ENCODE measurements around the gene SYTL3. TPM values are rescaled to one million over a fixed set of nuclear protein-coding genes. Genes with fewer than 3 reads are reported as not detected.

The SYTL3 gene
- polyA plus RNA-seq, 3 donors: 3.2 to 5.3 (median 4.5) TPM

- DNase-seq (ENCODE audit: extremely low read depth in 1 of 11, low read depth in 9 of 11, low spot score in 4 of 11): no peak
These were observed 113.1 kb downstream of the SYTL3 start for GRCh38 chr6:158762787-158763433.

GRCh38 chr6:158763434-158764182 is 113.8 kb downstream of the SYTL3 start:
- DNase-seq (ENCODE audit: extremely low read depth in 1 of 11, low read depth in 9 of 11, low spot score in 4 of 11): no peak

DNA sequence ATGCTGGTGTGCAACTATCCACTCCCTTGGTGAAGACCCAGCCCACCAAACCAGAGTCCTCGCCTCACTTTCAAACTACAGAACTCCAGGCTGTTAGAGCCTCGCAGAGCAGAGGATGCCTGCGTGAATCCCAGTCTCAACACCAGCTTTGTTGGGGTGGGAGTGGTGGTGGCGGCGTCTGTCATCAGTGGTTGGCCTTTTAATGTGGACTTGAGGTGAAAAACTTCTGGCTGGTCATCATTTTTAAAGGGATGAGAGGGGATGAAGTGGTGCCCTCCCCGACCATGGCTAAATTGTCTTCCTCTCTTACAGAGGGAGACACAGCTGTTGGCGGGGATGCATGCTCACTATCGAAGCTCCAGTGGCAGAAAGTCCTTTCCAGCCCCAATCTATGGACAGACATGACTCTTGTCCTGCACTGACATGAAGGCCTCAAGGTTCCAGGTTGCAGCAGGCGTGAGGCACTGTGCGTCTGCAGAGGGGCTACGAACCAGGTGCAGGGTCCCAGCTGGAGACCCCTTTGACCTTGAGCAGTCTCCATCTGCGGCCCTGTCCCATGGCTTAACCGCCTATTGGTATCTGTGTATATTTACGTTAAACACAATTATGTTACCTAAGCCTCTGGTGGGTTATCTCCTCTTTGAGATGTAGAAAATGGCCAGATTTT is 114.5 kb downstream of the SYTL3 start:
- DNase-seq (ENCODE audit: extremely low read depth in 1 of 11, low read depth in 9 of 11, low spot score in 4 of 11): no peak

GRCh38 chr6:158764926-158765325 is 115.1 kb downstream of the SYTL3 start:
- DNase-seq (ENCODE audit: extremely low read depth in 1 of 11, low read depth in 9 of 11, low spot score in 4 of 11): no peak

DNA sequence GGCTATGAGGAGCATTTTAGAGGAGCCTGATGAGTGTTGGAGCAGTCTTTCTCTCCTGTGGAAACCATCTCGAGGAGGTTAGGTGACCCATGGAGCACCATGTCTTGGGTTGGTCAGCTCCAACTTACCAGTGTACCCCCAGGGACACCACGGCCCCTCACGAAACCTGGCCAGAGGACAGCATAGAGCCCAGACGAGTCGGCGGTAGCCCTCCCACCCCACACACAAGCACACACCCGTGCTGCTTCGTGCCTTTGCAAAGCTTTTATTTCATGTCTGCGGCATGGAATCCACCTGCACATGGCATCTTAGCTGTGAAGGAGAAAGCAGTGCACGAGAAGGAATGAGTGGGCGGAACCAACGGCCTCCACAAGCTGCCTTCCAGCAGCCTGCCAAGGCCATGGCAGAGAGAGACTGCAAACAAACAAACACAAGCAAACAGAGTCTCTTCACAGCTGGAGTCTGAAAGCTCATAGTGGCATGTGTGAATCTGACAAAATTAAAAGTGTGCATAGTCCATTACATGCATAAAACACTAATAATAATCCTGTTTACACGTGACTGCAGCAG is 115.7 kb downstream of the SYTL3 start:
- no peak for DNase-seq (ENCODE audit: extremely low read depth in 1 of 11, low read depth in 9 of 11, low spot score in 4 of 11)

DNA sequence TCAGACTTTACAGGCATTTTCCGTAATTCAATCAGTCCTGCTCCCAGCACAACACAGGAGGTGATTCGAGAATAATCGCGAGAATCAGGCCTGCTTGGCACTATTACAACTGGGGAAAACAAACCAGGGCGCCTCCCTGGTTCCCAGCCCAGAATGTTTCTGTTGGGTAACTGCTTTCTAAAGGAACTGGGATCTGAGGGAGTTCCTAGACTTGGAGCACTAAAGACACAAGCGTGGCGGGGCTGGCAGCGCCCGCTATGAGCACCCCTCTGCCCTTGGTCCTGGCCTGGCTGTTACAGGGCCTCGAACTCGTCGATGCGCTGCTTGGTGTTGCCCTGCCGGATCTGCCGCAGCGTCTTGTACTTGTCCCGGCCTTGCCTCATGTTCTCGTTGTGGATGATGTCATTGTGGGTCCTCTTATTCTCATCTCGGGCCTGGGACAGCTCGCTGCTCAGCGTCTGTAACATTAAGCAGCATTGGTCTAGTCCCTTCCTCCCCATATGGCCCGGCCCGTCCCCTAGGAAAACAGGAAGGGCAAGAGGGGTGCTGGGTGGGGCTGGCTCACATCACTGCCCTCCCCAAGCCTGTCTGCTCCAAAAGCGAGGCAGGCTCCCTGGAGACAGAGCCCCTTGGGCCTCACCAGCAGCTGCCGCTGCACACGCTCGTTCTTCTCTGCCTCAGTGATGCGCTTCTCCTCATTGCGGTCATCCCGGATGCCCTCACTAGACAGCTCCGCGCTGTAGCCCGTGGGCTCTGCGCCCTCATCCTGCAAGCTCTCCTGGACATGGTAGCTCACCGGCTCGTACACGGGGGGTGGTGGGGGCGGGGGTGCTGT is 117.0 kb downstream of the SYTL3 start:
- DNase-seq (ENCODE audit: extremely low read depth in 1 of 11, low read depth in 9 of 11, low spot score in 4 of 11): no peak

GRCh38 chr6:158767709-158768108 is 117.9 kb downstream of the SYTL3 start:
- DNase-seq (ENCODE audit: extremely low read depth in 1 of 11, low read depth in 9 of 11, low spot score in 4 of 11): no peak

DNA sequence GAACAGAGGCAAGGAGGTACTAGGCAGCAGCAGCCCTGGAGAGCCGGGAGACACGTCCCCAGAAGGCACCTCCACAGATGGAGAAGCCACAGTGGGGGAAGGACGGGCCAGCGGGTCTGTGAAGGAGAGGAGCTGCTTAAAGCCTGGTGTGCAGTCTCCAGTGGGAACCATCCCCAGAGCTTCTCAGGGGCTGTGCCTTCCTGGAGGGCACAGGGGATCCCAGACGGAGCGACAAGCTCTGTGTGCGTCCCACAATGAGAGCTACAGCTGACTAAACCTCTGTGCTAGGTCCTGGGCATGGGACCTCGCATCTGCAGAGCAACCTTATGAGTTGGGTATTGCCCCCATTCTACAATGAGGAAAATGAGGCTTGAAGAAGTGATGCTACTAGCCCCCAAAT is 118.6 kb downstream of the SYTL3 start:
- DNase-seq (ENCODE audit: extremely low read depth in 1 of 11, low read depth in 9 of 11, low spot score in 4 of 11): no peak

GRCh38 chr6:158769234-158769770 is 119.4 kb downstream of the SYTL3 start:
- DNase-seq (ENCODE audit: extremely low read depth in 1 of 11, low read depth in 9 of 11, low spot score in 4 of 11): no peak

DNA sequence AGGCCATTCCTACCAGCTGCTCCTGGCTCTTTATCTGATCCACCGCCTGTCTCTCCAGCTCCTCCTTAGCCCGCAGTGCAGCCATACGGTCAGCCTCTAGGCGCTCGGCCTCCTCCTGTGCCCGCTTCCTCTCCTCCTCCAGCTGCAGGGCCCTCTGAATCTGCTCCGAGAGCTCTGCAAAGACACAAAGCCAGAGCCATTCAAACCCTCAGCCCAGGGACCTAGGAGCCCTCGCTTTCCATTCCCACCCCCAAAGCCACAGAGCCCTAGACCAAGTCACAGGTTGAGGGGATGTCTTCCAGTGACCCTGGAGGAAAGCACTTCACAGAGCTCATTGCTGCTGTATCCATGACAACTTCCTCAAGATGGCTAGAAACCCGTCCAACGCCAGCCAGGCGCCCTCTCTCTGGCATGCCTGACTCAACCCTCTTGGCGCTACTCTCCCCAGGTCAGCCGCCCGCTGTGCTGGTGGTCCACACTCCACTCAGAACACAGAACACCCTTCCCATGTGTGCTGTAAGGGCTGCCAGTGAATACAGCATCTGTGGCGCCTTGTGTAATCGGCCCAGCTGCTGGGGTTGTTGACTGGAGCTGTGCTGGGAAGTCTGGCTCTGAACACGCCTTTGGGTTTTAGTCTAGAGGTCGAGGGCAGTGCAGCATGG is 120.0 kb downstream of the SYTL3 start:
- DNase-seq (ENCODE audit: extremely low read depth in 1 of 11, low read depth in 9 of 11, low spot score in 4 of 11): no peak

- no peak for DNase-seq (ENCODE audit: extremely low read depth in 1 of 11, low read depth in 9 of 11, low spot score in 4 of 11)
These were observed 120.9 kb downstream of the SYTL3 start for GRCh38 chr6:158770533-158771330.

- no peak for DNase-seq (ENCODE audit: extremely low read depth in 1 of 11, low read depth in 9 of 11, low spot score in 4 of 11)
These were observed 121.7 kb downstream of the SYTL3 start for GRCh38 chr6:158771399-158772152.

DNA sequence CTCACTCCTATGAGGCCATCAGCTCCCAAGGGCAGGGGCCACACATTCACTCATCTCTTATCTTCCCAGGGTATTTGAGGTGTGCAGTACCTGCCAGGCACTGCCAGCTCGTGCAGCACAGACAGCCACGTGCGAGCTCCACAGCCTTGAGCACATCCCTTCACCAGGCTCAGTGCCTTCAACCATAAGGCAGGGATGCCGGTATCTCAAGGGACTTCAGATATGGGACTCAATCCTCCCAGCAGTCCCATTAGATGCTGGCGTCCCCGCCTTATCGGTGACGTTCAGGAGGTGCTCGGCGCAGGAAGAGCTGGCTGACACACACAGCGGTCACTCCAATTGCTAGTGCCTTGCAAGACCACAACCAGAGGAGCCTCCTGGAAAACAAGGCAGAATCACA is 122.3 kb downstream of the SYTL3 start:
- DNase-seq (ENCODE audit: extremely low read depth in 1 of 11, low read depth in 9 of 11, low spot score in 4 of 11): no peak

DNA sequence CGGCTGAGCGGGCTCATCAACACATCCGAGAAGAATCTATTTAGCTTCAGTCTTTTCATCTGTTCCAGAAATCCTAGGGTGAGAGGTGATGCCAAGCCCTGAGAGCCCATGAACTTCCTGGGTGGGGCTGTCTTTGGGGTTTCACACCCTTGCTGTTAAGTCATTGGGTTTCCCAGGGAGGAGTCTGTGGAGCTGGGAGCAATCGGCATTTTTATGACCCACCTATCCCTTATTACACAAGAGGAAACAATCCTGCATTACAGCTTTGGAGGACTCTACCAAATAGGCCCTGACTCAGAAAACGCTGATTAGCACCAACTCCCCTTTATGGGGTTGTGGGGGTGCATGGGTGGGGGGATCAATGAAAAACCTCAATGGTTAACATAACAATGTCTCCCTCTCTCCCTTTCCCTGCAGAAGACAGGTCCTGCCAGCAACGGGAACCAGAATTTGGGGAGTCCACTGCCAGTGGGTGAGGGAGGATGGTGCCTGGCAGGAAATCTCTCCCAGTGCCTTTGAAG is 123.1 kb downstream of the SYTL3 start:
- no peak for DNase-seq (ENCODE audit: extremely low read depth in 1 of 11, low read depth in 9 of 11, low spot score in 4 of 11)

GRCh38 chr6:158773581-158774449 is 124.0 kb downstream of the SYTL3 start:
- DNase-seq (ENCODE audit: extremely low read depth in 1 of 11, low read depth in 9 of 11, low spot score in 4 of 11): no peak
